ENCODE measurements around the gene CCDC85B. TPM values are rescaled to one million over a fixed set of nuclear protein-coding genes. Genes with fewer than 3 reads are reported as not detected.
A peak's percentile ranks its signal among the peaks of the same experiment; 100 is the strongest.

Gene CCDC85B
- polyA plus RNA-seq, 1 of the 3 experiments (the other 2 are of a cell fraction), result 52.8 TPM

- Histone ChIP-seq H3K27me3 (ENCODE audit: insufficient read depth) (no peaks in the 10 kb centered on the region), H3F3A (replicated peaks; ENCODE audit: insufficient read depth) (peaks cover 43% of the 10 kb centered on the region), H2AFZ (ENCODE audit: low read depth) (no peak overlapping the region), H3K9me3 (no peaks in the 10 kb centered on the region), H3K27ac (ENCODE audit: low read depth in 2 of 2, low read length in 1 of 2) (peak overlapping the region; percentile 93), H3K4me2 (peak overlapping the region; percentile 99), H3K36me3 (replicated peaks in 1 of 2; ENCODE audit: control insufficient read depth in 1 of 2, insufficient read depth in 2 of 2, low read length in 1 of 2) (peaks cover 23 to 51% of the 10 kb centered on the region in 2 experiments), H3K4me3 (ENCODE audit: low read depth in 2 of 2, low read length in 1 of 2) (peak overlapping the region; percentile 97 to 99), H3K9ac (peak overlapping the region; percentile 86), H3K79me2 (ENCODE audit: insufficient read depth) (peaks cover 54% of the 10 kb centered on the region), H3K9me2 (no peaks in the 10 kb centered on the region), H4K20me1 (ENCODE audit: insufficient read depth) (peaks cover 9% of the 10 kb centered on the region), H3K4me1 (ENCODE audit: control insufficient read depth in 1 of 2, insufficient read depth in 2 of 2, low read depth in 1 of 2, low read length in 1 of 2) (peaks cover 10 to 17% of the 10 kb centered on the region in 2 experiments)
- TF ChIP-seq JUND (IDR thresholded peaks at IDR 0.05) (no peak), PBX3 (IDR thresholded peaks at IDR 0.05) (no peak), FOXJ3 (CRISPR knock-in tag; IDR thresholded peaks at IDR 0.05) (no peak), TAF1 (IDR thresholded peaks at IDR 0.05; ENCODE audit: borderline replicate concordance, low read depth, low read length) (no peak), NFIC (IDR thresholded peaks at IDR 0.05; ENCODE audit: borderline replicate concordance) (no peak), CHD2 (IDR thresholded peaks at IDR 0.05; ENCODE audit: low read length, partially characterized antibody) (no peak), FOSL2 (IDR thresholded peaks at IDR 0.05; ENCODE audit: borderline replicate concordance, low read depth) (no peak), ELF1 (IDR thresholded peaks at IDR 0.05) (no peak), EP300 (IDR thresholded peaks at IDR 0.05; ENCODE audit: borderline replicate concordance in 1 of 2, low read depth in 1 of 2, low read length in 1 of 2) (no peak), FOXM1 (IDR thresholded peaks at IDR 0.05; ENCODE audit: low read depth) (no peak), SMC3 (IDR thresholded peaks at IDR 0.05; ENCODE audit: low read depth, low read length) (no peak), MEF2A (IDR thresholded peaks at IDR 0.05; ENCODE audit: borderline replicate concordance, low read depth) (no peak), EZH2phosphoT487 (IDR thresholded peaks at IDR 0.05; ENCODE audit: borderline replicate concordance, low read depth) (no peak), RAD21 (IDR thresholded peaks at IDR 0.05; ENCODE audit: low read length) (no peak), GATA2 (CRISPR knock-in tag; IDR thresholded peaks at IDR 0.05) (no peak), REST (IDR thresholded peaks at IDR 0.05; ENCODE audit: low read depth, low read length) (no peak), YY1 (IDR thresholded peaks at IDR 0.05; ENCODE audit: low read depth) (no peak)
- TF ChIP-seq, protein P1, sequence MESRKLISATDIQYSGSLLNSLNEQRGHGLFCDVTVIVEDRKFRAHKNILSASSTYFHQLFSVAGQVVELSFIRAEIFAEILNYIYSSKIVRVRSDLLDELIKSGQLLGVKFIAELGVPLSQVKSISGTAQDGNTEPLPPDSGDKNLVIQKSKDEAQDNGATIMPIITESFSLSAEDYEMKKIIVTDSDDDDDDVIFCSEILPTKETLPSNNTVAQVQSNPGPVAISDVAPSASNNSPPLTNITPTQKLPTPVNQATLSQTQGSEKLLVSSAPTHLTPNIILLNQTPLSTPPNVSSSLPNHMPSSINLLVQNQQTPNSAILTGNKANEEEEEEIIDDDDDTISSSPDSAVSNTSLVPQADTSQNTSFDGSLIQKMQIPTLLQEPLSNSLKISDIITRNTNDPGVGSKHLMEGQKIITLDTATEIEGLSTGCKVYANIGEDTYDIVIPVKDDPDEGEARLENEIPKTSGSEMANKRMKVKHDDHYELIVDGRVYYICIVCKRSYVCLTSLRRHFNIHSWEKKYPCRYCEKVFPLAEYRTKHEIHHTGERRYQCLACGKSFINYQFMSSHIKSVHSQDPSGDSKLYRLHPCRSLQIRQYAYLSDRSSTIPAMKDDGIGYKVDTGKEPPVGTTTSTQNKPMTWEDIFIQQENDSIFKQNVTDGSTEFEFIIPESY (IDR thresholded peaks at IDR 0.05; ENCODE audit: borderline replicate concordance, low read depth), result no peak
- TF ChIP-seq, protein P2, sequence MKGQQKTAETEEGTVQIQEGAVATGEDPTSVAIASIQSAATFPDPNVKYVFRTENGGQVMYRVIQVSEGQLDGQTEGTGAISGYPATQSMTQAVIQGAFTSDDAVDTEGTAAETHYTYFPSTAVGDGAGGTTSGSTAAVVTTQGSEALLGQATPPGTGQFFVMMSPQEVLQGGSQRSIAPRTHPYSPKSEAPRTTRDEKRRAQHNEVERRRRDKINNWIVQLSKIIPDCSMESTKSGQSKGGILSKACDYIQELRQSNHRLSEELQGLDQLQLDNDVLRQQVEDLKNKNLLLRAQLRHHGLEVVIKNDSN (IDR thresholded peaks at IDR 0.05; ENCODE audit: borderline replicate concordance, low read depth), result no peak
- POLR2A ChIA-PET, result interaction anchor here (1.5 to 5.0 kb wide), 4 partner anchors 9 to 28 kb away, joined by 3 to 59 read pairs (median 25); partner anchors contain the start of genes CCDC85B and FIBP
- 74% methylated on average over 5 of the region's 13 CpGs for WGBS (ENCODE audit: low lambda C conversion rate)
- CTCF ChIA-PET, result interaction anchor here (0.7 to 18.4 kb wide), 9 partner anchors 10 to 224 kb away, joined by 3 to 374 read pairs (median 4); partner anchors contain the start of genes CCDC85B, CTSW, EFEMP2 and FIBP
- no peak for DNase-seq
Measured at GRCh38 chr11:65861533-65862183, 28.8 kb upstream of the CCDC85B start.

All from SK-N-SH (cell line).